Measurements from ENCODE around the gene DGKE.

DGKE gene

DNA sequence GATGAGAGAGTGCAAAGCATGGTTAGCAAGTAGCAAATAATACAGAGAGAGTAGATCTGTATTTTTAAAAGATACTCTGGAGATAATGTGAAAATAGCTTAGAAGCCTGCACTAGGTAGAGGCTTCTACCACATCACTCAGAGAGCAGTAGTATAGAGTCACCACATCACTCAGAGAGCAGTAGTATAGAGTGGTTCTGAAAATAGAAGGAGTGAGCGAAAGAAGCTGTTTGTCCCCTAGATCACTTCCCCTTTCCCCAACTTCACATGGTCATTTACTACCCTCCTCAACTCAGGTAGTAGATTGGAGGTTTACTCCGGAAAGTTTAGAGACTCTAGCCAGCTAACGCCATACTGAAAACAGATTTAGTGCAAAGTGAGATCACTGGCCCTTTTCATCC is 17.1 kb downstream of the DGKE start:
- Histone ChIP-seq H3K9me3 (ENCODE audit: control insufficient read depth, low read length) (no peaks in the 10 kb centered on the region), H3K4me1 (ENCODE audit: control insufficient read depth, insufficient read depth, low read length) (no peaks in the 10 kb centered on the region), H3K9ac (ENCODE audit: low read length) (no peak overlapping the region), H3K27me3 (replicated peaks; ENCODE audit: control insufficient read depth, insufficient read depth, low read length) (no peaks in the 10 kb centered on the region), H3K4me3 (ENCODE audit: low read length) (no peak overlapping the region), H3K36me3 (ENCODE audit: control insufficient read depth, insufficient read depth, low read length, severe bottlenecking) (peaks cover 19% of the 10 kb centered on the region)
- DNase-seq (ENCODE audit: low read depth): no peak

GRCh38 chr17:56861899-56862298 is 27.9 kb downstream of the DGKE start:
- Histone ChIP-seq H3K36me3 (ENCODE audit: control insufficient read depth, insufficient read depth, low read length, severe bottlenecking) (peaks cover 20% of the 10 kb centered on the region), H3K9me3 (ENCODE audit: control insufficient read depth, low read length) (no peaks in the 10 kb centered on the region), H3K4me3 (ENCODE audit: low read length) (no peak overlapping the region), H3K27me3 (replicated peaks; ENCODE audit: control insufficient read depth, insufficient read depth, low read length) (no peaks in the 10 kb centered on the region), H3K9ac (ENCODE audit: low read length) (no peak overlapping the region), H3K4me1 (ENCODE audit: control insufficient read depth, insufficient read depth, low read length) (no peaks in the 10 kb centered on the region)
- no peak for DNase-seq (ENCODE audit: low read depth)

DNA sequence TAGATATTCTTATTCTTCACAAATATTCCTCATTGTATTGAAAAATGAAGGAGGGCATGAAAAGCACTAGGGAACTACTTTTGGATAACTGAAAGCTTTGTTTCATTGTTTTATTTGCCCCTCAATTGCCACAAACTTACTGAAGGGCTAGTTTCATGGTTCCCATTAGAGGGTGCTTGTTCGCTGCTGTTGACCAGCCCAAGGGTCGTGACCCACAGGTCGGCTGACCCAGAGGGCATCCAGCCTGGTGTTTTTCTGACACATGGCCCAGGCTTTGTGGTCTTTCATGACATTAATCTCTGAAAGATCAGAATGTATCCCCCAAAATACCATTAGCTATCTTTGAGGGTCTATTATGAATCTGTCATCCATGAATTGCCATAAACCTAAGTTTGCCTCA is 30.0 kb downstream of the DGKE start:
- no peak overlapping the region for H3K4me3 ChIP-seq (ENCODE audit: low read length)
- H3K4me1 ChIP-seq (ENCODE audit: control insufficient read depth, insufficient read depth, low read length): peaks cover 3% of the 10 kb centered on the region
- no peaks in the 10 kb centered on the region for H3K27me3 ChIP-seq (replicated peaks; ENCODE audit: control insufficient read depth, insufficient read depth, low read length)
- H3K9me3 ChIP-seq (ENCODE audit: control insufficient read depth, low read length): no peaks in the 10 kb centered on the region
- peaks cover 20% of the 10 kb centered on the region for H3K36me3 ChIP-seq (ENCODE audit: control insufficient read depth, insufficient read depth, low read length, severe bottlenecking)
- H3K9ac ChIP-seq (ENCODE audit: low read length): no peak overlapping the region
- DNase-seq (ENCODE audit: low read depth): no peak

DNA sequence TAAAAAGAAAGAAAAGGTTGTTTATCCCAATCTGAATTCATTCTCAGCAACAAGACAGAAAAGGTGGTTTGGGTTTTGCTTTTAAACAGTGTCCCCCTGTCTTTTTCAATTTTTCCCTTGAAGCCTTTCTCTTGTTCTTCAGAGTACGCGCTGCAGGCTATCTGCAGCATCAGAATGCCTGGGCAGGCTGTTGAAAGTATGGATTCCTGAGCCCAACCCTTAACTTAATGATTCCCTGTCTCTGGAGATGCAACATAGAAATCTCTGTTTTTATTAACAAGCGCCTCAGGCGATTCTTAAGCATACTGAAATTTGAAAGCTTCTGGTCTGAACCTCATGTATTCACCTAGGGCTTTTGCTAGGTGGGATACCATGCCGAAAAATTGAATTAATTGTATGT is 32.1 kb downstream of the DGKE start:
- Histone ChIP-seq H3K9me3 (ENCODE audit: control insufficient read depth, low read length) (no peaks in the 10 kb centered on the region), H3K36me3 (ENCODE audit: control insufficient read depth, insufficient read depth, low read length, severe bottlenecking) (peaks cover 20% of the 10 kb centered on the region), H3K4me3 (ENCODE audit: low read length) (no peak overlapping the region), H3K27me3 (replicated peaks; ENCODE audit: control insufficient read depth, insufficient read depth, low read length) (no peaks in the 10 kb centered on the region), H3K4me1 (ENCODE audit: control insufficient read depth, insufficient read depth, low read length) (peaks cover 3% of the 10 kb centered on the region), H3K9ac (ENCODE audit: low read length) (no peak overlapping the region)
- no peak for DNase-seq (ENCODE audit: low read depth)

DNA sequence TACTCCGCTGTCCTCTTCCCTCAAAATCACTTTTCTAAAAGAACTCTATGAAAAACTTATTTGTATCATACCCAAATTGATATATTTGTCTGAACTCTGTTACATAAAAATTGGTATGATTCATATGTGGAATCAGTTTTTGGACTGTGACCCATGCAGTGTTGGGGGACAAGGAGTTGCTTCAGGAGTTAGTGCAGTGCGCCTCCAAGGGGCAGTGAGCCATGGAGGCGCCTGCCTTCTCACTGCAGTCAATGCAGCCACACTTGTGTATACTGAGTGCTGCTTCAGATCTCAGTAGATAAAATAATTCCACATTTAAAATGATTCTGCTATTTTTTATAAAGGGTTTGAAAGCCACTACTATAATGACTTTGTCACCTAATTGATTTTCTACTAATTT is 32.5 kb downstream of the DGKE start:
- H3K9me3 ChIP-seq (ENCODE audit: control insufficient read depth, low read length): no peaks in the 10 kb centered on the region
- peaks cover 3% of the 10 kb centered on the region for H3K4me1 ChIP-seq (ENCODE audit: control insufficient read depth, insufficient read depth, low read length)
- no peak overlapping the region for H3K9ac ChIP-seq (ENCODE audit: low read length)
- no peak overlapping the region for H3K4me3 ChIP-seq (ENCODE audit: low read length)
- H3K27me3 ChIP-seq (replicated peaks; ENCODE audit: control insufficient read depth, insufficient read depth, low read length): no peaks in the 10 kb centered on the region
- DNase-seq (ENCODE audit: low read depth): no peak
- peaks cover 16% of the 10 kb centered on the region for H3K36me3 ChIP-seq (ENCODE audit: control insufficient read depth, insufficient read depth, low read length, severe bottlenecking)

DNA sequence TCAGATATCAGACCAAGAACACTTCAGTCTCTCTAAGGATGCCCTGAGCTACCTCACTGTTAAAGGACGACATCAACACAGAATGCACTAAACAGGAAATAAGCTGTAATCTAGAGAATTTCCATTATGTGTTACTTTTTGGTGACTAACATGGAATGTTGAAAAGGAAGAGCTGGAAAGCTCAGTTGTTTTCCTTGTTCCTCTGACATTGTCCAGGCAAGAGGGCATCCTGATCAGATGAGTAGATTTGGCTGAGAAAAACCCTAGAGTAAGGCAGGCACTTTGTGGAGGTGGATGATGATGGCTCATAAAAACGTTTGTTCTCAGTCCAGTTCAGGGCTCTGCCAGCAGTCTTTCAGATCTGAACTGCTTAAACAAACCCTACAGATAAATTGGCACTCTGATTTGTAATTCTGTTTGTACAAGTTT is 34.0 kb downstream of the DGKE start:
- Histone ChIP-seq H3K4me1 (ENCODE audit: control insufficient read depth, insufficient read depth, low read length) (peaks cover 3% of the 10 kb centered on the region), H3K36me3 (ENCODE audit: control insufficient read depth, insufficient read depth, low read length, severe bottlenecking) (peaks cover 3% of the 10 kb centered on the region), H3K9ac (ENCODE audit: low read length) (no peak overlapping the region), H3K4me3 (ENCODE audit: low read length) (no peak overlapping the region), H3K9me3 (ENCODE audit: control insufficient read depth, low read length) (no peaks in the 10 kb centered on the region), H3K27me3 (replicated peaks; ENCODE audit: control insufficient read depth, insufficient read depth, low read length) (no peaks in the 10 kb centered on the region)
- DNase-seq (ENCODE audit: low read depth): peak; percentile 16

DNA sequence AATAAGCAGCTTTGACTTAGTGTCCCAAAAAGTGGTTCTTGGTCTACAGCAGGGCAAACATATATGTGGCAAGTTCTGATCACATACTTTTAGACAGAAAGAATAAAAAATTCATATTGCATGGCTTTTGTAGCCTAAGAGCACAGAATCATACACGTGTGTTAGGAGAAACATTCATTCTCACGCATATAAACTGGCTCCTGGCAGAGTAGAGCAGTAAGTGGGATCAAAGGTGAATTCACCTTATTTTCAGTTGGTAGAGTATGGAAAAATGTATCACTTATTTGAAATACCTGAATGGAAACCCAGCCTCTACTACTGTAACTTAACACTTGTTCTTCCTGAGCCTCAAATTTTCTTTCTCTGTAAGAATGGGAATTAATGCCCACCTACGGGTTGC is 34.8 kb downstream of the DGKE start:
- Histone ChIP-seq H3K9me3 (ENCODE audit: control insufficient read depth, low read length) (no peaks in the 10 kb centered on the region), H3K4me1 (ENCODE audit: control insufficient read depth, insufficient read depth, low read length) (peaks cover 3% of the 10 kb centered on the region), H3K4me3 (ENCODE audit: low read length) (no peak overlapping the region), H3K27me3 (replicated peaks; ENCODE audit: control insufficient read depth, insufficient read depth, low read length) (no peaks in the 10 kb centered on the region), H3K9ac (ENCODE audit: low read length) (no peak overlapping the region), H3K36me3 (ENCODE audit: control insufficient read depth, insufficient read depth, low read length, severe bottlenecking) (no peaks in the 10 kb centered on the region)
- DNase-seq (ENCODE audit: low read depth): no peak

DNA sequence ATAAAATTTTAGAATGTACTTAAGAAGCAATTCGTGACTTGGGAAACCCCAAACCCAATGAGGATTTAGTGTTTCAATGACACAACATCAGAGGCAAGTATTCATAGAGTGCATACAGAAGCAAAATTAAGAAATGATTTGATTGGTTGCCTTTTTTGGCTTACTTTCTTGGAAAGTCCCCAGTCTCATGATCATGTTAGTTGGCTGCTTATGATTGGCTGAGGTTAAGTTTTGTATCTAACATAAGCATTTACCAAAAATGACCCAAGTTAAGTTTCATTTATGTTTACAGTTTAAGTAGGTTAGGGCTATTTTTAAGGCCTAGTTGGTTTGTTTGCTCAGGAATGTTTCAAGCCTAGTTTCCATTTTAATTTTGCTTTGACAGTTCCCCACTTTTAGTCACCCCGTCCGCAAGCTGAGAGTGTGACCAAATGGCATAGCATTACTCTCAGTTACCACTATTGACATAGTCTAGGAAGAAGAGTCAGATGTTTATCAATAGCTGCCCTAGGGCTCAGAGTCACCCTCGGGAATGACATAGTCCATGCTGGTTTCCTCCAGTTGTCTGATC is 36.2 kb downstream of the DGKE start:
- Histone ChIP-seq H3K4me3 (ENCODE audit: low read length) (no peak overlapping the region), H3K4me1 (ENCODE audit: control insufficient read depth, insufficient read depth, low read length) (peaks cover 3% of the 10 kb centered on the region), H3K27me3 (replicated peaks; ENCODE audit: control insufficient read depth, insufficient read depth, low read length) (no peaks in the 10 kb centered on the region), H3K9ac (ENCODE audit: low read length) (no peak overlapping the region), H3K36me3 (ENCODE audit: control insufficient read depth, insufficient read depth, low read length, severe bottlenecking) (no peaks in the 10 kb centered on the region), H3K9me3 (ENCODE audit: control insufficient read depth, low read length) (no peaks in the 10 kb centered on the region)
- no peak for DNase-seq (ENCODE audit: low read depth)

- Histone ChIP-seq H3K9ac (ENCODE audit: low read length) (no peak overlapping the region), H3K27me3 (replicated peaks; ENCODE audit: control insufficient read depth, insufficient read depth, low read length) (no peaks in the 10 kb centered on the region), H3K9me3 (ENCODE audit: control insufficient read depth, low read length) (no peaks in the 10 kb centered on the region), H3K36me3 (ENCODE audit: control insufficient read depth, insufficient read depth, low read length, severe bottlenecking) (no peaks in the 10 kb centered on the region), H3K4me3 (ENCODE audit: low read length) (no peak overlapping the region), H3K4me1 (ENCODE audit: control insufficient read depth, insufficient read depth, low read length) (no peaks in the 10 kb centered on the region)
- DNase-seq (ENCODE audit: low read depth): no peak
Measured at GRCh38 chr17:56876766-56877179, 42.8 kb downstream of the DGKE start.

DNA sequence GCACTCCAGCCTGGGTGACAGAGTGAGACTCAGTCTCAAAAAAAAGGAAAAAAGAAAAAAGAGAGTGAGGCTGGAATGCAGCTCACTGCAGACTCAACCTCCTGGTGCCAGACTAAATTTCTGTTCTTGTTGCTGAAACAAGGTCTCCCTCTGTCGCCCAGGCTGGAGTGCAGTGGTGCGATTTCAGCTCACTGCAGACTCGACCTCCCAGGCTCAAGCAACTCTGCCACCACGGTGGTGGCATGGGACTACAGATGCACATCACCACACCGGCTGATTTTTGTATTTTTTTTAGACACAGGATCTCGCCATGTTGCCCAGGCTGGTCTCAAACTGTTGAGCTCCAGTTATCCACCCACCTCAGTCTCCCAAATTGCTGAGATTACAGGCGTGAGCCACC is 45.3 kb downstream of the DGKE start:
- H3K4me3 ChIP-seq (ENCODE audit: low read length): no peak overlapping the region
- H3K9me3 ChIP-seq (ENCODE audit: control insufficient read depth, low read length): no peaks in the 10 kb centered on the region
- H3K27me3 ChIP-seq (replicated peaks; ENCODE audit: control insufficient read depth, insufficient read depth, low read length): no peaks in the 10 kb centered on the region
- DNase-seq (ENCODE audit: low read depth): no peak
- no peaks in the 10 kb centered on the region for H3K4me1 ChIP-seq (ENCODE audit: control insufficient read depth, insufficient read depth, low read length)
- H3K36me3 ChIP-seq (ENCODE audit: control insufficient read depth, insufficient read depth, low read length, severe bottlenecking): no peaks in the 10 kb centered on the region
- no peak overlapping the region for H3K9ac ChIP-seq (ENCODE audit: low read length)

GRCh38 chr17:56880133-56880532 is 46.2 kb downstream of the DGKE start:
- H3K27me3 ChIP-seq (replicated peaks; ENCODE audit: control insufficient read depth, insufficient read depth, low read length): no peaks in the 10 kb centered on the region
- H3K9me3 ChIP-seq (ENCODE audit: control insufficient read depth, low read length): no peaks in the 10 kb centered on the region
- H3K4me1 ChIP-seq (ENCODE audit: control insufficient read depth, insufficient read depth, low read length): no peaks in the 10 kb centered on the region
- H3K36me3 ChIP-seq (ENCODE audit: control insufficient read depth, insufficient read depth, low read length, severe bottlenecking): no peaks in the 10 kb centered on the region
- no peak overlapping the region for H3K4me3 ChIP-seq (ENCODE audit: low read length)
- H3K9ac ChIP-seq (ENCODE audit: low read length): no peak overlapping the region
- DNase-seq (ENCODE audit: low read depth): no peak

- no peak for DNase-seq (ENCODE audit: low read depth)
- Histone ChIP-seq H3K36me3 (ENCODE audit: control insufficient read depth, insufficient read depth, low read length, severe bottlenecking) (no peaks in the 10 kb centered on the region), H3K9me3 (ENCODE audit: control insufficient read depth, low read length) (no peaks in the 10 kb centered on the region), H3K9ac (ENCODE audit: low read length) (no peak overlapping the region), H3K4me3 (ENCODE audit: low read length) (no peak overlapping the region), H3K4me1 (ENCODE audit: control insufficient read depth, insufficient read depth, low read length) (no peaks in the 10 kb centered on the region), H3K27me3 (replicated peaks; ENCODE audit: control insufficient read depth, insufficient read depth, low read length) (no peaks in the 10 kb centered on the region)
Measured at GRCh38 chr17:56880571-56880970, 46.6 kb downstream of the DGKE start.
